ENCODE data around the gene SHISAL1. TPM values are rescaled to one million over a fixed set of nuclear protein-coding genes. Genes with fewer than 3 reads are reported as not detected.

The SHISAL1 gene
- total and polyA plus RNA-seq, 4 donors, result 0.12 to 0.74 (median 0.34) TPM

DNA sequence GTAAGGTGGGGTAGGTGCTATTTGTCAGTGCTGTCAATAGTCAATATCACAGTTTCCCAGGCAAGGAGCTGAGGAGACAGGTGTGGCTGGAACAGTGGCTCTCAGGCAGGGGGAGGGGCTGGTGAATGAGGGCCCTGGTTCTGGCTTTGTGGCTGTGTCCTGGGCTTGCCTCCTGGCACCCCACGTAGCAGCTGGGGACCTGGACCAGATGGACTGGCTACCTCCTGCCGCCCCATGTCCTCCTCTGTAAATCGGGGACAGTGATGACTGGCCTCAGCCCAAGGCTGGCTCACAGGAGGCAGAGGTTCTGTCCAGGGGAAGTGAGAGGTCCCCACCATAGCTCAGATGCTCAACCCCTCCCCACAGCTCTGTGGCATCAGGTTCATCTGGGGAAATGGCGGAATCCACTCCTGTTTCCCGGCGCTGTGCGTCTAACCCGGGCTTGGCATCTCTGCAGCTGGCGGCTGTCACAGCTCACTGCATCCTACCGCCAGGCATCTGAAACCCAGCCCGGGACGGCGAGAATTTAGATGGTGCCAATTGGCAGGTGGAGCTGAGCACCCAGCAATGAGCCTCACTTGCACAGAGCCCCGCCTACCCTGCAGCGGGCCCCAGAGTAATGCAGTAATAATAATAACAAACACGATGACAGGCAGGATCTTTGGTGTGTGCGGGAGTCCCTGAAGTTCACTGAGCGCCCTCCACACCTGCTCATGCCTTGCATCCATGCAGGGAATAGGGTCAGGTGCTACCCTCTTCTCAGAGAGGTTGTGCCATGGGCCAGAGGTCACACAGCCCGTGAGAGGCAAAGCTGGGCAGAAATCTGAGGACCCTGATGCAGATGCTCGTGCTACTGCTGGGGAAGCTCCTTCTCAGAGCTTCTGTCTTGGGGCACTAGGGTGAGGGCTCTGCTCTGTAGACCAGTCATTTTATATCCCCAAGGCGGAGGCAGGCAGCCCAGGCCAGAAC, 27.8 kb upstream of the SHISAL1 start:
- no peak for ATAC-seq (ENCODE audit: insufficient read depth, low FRiP score)
- H3K27ac ChIP-seq (ENCODE audit: low read depth in 1 of 2, low read length in 1 of 2), result no peak overlapping the region
- H3K4me3 ChIP-seq, result no peak overlapping the region
- peaks cover 0 to 2% (median 0%) of the 10 kb centered on the region in 5 donors for H3K4me1 ChIP-seq (ENCODE audit: control insufficient read depth in 5 of 5, insufficient read depth in 5 of 5, low read length in 5 of 5)
- peaks cover 0 to 19% (median 5%) of the 10 kb centered on the region in 3 donors for H3K27me3 ChIP-seq (ENCODE audit: control insufficient read depth in 3 of 3, insufficient read depth in 3 of 3, low read length in 2 of 3)
- no peak for DNase-seq
- no peaks in the 10 kb centered on the region for H3K36me3 ChIP-seq (ENCODE audit: control insufficient read depth in 4 of 4, insufficient read depth in 4 of 4, low read length in 4 of 4)
- no peak overlapping the region for H3K9ac ChIP-seq (ENCODE audit: insufficient read depth in 1 of 2, low read length in 2 of 2)
- H3K9me3 ChIP-seq (ENCODE audit: control insufficient read depth in 4 of 4, insufficient read depth in 3 of 4, low read length in 3 of 4), result peaks cover 0 to 1% (median 0%) of the 10 kb centered on the region in 4 donors
- WGBS, 2 donors, result 82 to 83% methylated on average over 21 of the region's 21 CpGs
- TF ChIP-seq, protein P1, sequence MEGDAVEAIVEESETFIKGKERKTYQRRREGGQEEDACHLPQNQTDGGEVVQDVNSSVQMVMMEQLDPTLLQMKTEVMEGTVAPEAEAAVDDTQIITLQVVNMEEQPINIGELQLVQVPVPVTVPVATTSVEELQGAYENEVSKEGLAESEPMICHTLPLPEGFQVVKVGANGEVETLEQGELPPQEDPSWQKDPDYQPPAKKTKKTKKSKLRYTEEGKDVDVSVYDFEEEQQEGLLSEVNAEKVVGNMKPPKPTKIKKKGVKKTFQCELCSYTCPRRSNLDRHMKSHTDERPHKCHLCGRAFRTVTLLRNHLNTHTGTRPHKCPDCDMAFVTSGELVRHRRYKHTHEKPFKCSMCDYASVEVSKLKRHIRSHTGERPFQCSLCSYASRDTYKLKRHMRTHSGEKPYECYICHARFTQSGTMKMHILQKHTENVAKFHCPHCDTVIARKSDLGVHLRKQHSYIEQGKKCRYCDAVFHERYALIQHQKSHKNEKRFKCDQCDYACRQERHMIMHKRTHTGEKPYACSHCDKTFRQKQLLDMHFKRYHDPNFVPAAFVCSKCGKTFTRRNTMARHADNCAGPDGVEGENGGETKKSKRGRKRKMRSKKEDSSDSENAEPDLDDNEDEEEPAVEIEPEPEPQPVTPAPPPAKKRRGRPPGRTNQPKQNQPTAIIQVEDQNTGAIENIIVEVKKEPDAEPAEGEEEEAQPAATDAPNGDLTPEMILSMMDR (IDR thresholded peaks at IDR 0.05; ENCODE audit: control extremely low read depth, extremely low read depth), result no peak

DNA sequence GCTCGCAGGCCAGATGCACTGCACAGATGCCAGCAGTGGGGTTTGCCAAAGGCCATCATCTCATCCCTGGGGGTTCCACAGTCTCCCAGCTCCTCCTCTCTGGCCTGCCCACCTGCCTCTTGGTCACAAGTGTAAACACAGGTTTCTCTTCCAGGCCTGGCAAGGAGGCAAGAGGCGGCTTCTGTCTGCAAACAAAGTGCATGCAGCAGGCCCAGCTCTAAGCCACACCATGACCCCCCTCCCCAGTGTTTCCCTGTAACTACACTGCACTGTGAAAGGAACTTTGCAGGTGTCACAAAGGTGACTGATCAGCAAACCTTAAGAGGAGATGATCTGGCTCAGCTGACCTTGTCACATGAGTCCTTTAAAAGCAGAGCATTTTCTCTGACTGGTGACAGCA, 26.2 kb upstream of the SHISAL1 start:
- TF ChIP-seq, protein P1 (IDR thresholded peaks at IDR 0.05; ENCODE audit: control extremely low read depth, extremely low read depth), result no peak
- Histone ChIP-seq H3K27me3 (ENCODE audit: control insufficient read depth in 3 of 3, insufficient read depth in 3 of 3, low read length in 2 of 3) (peaks cover 0 to 32% (median 21%) of the 10 kb centered on the region in 3 donors), H3K9me3 (ENCODE audit: control insufficient read depth in 4 of 4, insufficient read depth in 3 of 4, low read length in 3 of 4) (peaks cover 0 to 1% (median 0%) of the 10 kb centered on the region in 4 donors), H3K4me3 (no peak overlapping the region), H3K36me3 (ENCODE audit: control insufficient read depth in 4 of 4, insufficient read depth in 4 of 4, low read length in 4 of 4) (no peaks in the 10 kb centered on the region), H3K4me1 (ENCODE audit: control insufficient read depth in 5 of 5, insufficient read depth in 5 of 5, low read length in 5 of 5) (peaks cover 0 to 2% (median 0%) of the 10 kb centered on the region in 5 donors), H3K27ac (ENCODE audit: low read depth in 1 of 2, low read length in 1 of 2) (no peak overlapping the region), H3K9ac (ENCODE audit: insufficient read depth in 1 of 2, low read length in 2 of 2) (no peak overlapping the region)
- no peak for DNase-seq
- WGBS, 2 donors, result 81 to 92% methylated on average over 2 of the region's 2 CpGs
- no peak for ATAC-seq (ENCODE audit: insufficient read depth, low FRiP score)

DNA sequence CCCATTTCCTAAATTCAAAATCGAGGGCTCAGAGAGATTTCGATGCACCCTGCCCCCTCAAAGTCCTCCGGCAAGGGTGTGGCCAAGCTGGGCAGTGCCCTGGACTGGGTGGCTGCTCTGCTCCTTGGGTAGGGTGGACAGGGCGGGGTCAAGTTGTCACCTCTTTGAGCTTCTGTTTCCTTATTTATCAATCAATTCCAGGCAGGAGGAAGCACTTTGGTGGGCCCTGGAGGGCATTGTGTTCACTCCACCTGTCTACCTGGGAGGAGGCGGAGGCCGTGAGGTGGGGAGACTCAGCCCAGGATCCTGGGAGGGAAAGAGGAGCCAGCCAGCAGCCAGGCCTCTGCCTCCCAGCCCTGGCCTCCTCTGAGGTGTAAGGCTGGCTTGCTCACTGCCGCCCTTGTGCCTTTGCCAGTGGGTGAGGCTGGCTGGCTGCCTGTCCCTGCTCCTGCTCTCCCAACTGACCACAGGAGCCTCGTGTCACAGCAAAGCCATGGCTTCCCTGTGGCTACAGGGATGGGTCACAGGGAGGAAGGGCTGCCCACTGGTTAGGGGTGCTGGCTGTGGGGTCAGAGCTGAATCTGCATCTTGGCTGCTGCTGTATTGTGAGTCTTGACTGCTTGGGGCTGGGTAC, 25.5 kb upstream of the SHISAL1 start:
- H3K4me3 ChIP-seq, result no peak overlapping the region
- H3K36me3 ChIP-seq (ENCODE audit: control insufficient read depth in 4 of 4, insufficient read depth in 4 of 4, low read length in 4 of 4), result no peaks in the 10 kb centered on the region
- 77 to 84% methylated on average over 8 of the region's 8 CpGs for WGBS, 2 donors
- ATAC-seq (ENCODE audit: insufficient read depth, low FRiP score) (no peak), DNase-seq (no peak)
- no peak overlapping the region for H3K27ac ChIP-seq (ENCODE audit: low read depth in 1 of 2, low read length in 1 of 2)
- H3K9ac ChIP-seq (ENCODE audit: insufficient read depth in 1 of 2, low read length in 2 of 2), result no peak overlapping the region
- peaks cover 0 to 34% (median 21%) of the 10 kb centered on the region in 3 donors for H3K27me3 ChIP-seq (ENCODE audit: control insufficient read depth in 3 of 3, insufficient read depth in 3 of 3, low read length in 2 of 3)
- H3K4me1 ChIP-seq (ENCODE audit: control insufficient read depth in 5 of 5, insufficient read depth in 5 of 5, low read length in 5 of 5), result peaks cover 0 to 2% (median 0%) of the 10 kb centered on the region in 5 donors
- peaks cover 0 to 1% (median 0%) of the 10 kb centered on the region in 4 donors for H3K9me3 ChIP-seq (ENCODE audit: control insufficient read depth in 4 of 4, insufficient read depth in 3 of 4, low read length in 3 of 4)
- TF ChIP-seq, protein P1 (IDR thresholded peaks at IDR 0.05; ENCODE audit: control extremely low read depth, extremely low read depth), result no peak
